B cell (primary cell): Measurements from ENCODE around the gene ITPR2.

Experiments used
- CTCF ChIP-seq: fragments of 200-600 bp; IDR thresholded peaks from one replicate; pipeline ENCODE4 v1.8.0; 2022; ENCODE audit warnings: antibody characterized with exemption, mild to moderate bottlenecking
- EZH2 ChIP-seq: IDR thresholded peaks from 2 replicates; pipeline ENCODE4 v1.6.1; 2012; ENCODE audit warnings: borderline replicate concordance, low read depth, mild to moderate bottlenecking, moderate library complexity, low read length; ENCODE audit not compliant: insufficient read depth, poor library complexity, severe bottlenecking

GRCh38 chr12:26551385-26551784 lies 281.6 kb downstream of the ITPR2 start:
- no peak for TF ChIP-seq CTCF
- no peak for TF ChIP-seq EZH2
